GM18870 (cell line): ENCODE data around the gene PEX5L.

ENCODE experiments used
- ATAC-seq: cut with Tn5 transposase; IDR thresholded peaks from one replicate; pipeline ENCODE4 v1.9.1; 2021; ENCODE audit warnings: moderate library complexity; ENCODE audit not compliant: unreplicated experiment

PEX5L gene

GRCh38 chr3:179907784-179908482 is 128.8 kb downstream of the PEX5L start:
- ATAC-seq = no peak

- no peak for ATAC-seq
Measured at GRCh38 chr3:179902061-179902460, 134.7 kb downstream of the PEX5L start.

GRCh38 chr3:179898024-179898423 is 138.7 kb downstream of the PEX5L start:
- peak; percentile 86 for ATAC-seq

- ATAC-seq = no peak
Measured at GRCh38 chr3:179897231-179897630, 139.5 kb downstream of the PEX5L start.

- no peak for ATAC-seq
Measured at GRCh38 chr3:179896507-179896906, 140.2 kb downstream of the PEX5L start.

GRCh38 chr3:179895330-179895729 is 141.4 kb downstream of the PEX5L start:
- no peak for ATAC-seq

GRCh38 chr3:179887295-179887943 is 149.3 kb downstream of the PEX5L start:
- no peak for ATAC-seq

GRCh38 chr3:179885950-179886349 is 150.8 kb downstream of the PEX5L start:
- ATAC-seq = no peak

GRCh38 chr3:179884136-179884535 is 152.6 kb downstream of the PEX5L start:
- no peak for ATAC-seq

- peak; percentile 82 for ATAC-seq
Measured at GRCh38 chr3:179882292-179882691, 154.4 kb downstream of the PEX5L start.

GRCh38 chr3:179881791-179882190 is 154.9 kb downstream of the PEX5L start:
- no peak for ATAC-seq

- ATAC-seq = no peak
Measured at GRCh38 chr3:179880868-179881267, 155.9 kb downstream of the PEX5L start.

- ATAC-seq = no peak
Measured at GRCh38 chr3:179876440-179876839, 160.3 kb downstream of the PEX5L start.

GRCh38 chr3:179872842-179873241 is 163.9 kb downstream of the PEX5L start:
- ATAC-seq = no peak

- no peak for ATAC-seq
Measured at GRCh38 chr3:179871782-179872181, 165.0 kb downstream of the PEX5L start.

- no peak for ATAC-seq
Measured at GRCh38 chr3:179868715-179869114, 168.0 kb downstream of the PEX5L start.

GRCh38 chr3:179867961-179868360 is 168.8 kb downstream of the PEX5L start:
- ATAC-seq = no peak

- ATAC-seq = no peak
Measured at GRCh38 chr3:179865861-179866505, 170.8 kb downstream of the PEX5L start.

- ATAC-seq = no peak
Measured at GRCh38 chr3:179861953-179862352, 174.8 kb downstream of the PEX5L start.

GRCh38 chr3:179861292-179861691 is 175.4 kb downstream of the PEX5L start:
- ATAC-seq = no peak

- no peak for ATAC-seq
Measured at GRCh38 chr3:179860275-179861107, 176.2 kb downstream of the PEX5L start.
